Endothelial cell of umbilical vein (primary cell): ENCODE data around the gene CLNK. TPM values are rescaled to one million over a fixed set of nuclear protein-coding genes. Genes with fewer than 3 reads are reported as not detected.

ENCODE experiments used
- BruUV-seq: library from RNA; stranded (reverse); fragments of 400-500 nt; replicated peaks from 2 replicates; lab custom pipeline; 2021; lab: Mats Ljungman, UMichigan
- CTCF ChIA-PET: fragments of 300-600, 350-600 bp; sonication (Branson Sonifier 250); formaldehyde crosslinking; loops from one replicate; lab custom pipeline; 2021; ENCODE audit warnings: antibody characterized with exemption, inconsistent platforms; lab: Charles Lee
- POLR2A ChIA-PET: fragments of 300-600, 350-600 bp; sonication (Branson Sonifier 250); formaldehyde crosslinking; loops from one replicate; lab custom pipeline; 2021; ENCODE audit warnings: antibody characterized with exemption, inconsistent platforms; lab: Charles Lee
- DNase-seq: peaks from one replicate; pipeline ENCODE4 v3.0.0-alpha.2; 2011; ENCODE audit warnings: low read depth, low spot score
- FAIRE-seq: peaks from 2 replicates; lab custom pipeline; 2011; peaks lifted over from hg19 to GRCh38; lab: Jason Lieb, UNC
- H2AFZ ChIP-seq: 2 replicates; pipeline ENCODE4 v1.6.0; 2012; ENCODE audit warnings: low read depth, low read length, control low read depth, inconsistent platforms
- H3K27ac ChIP-seq: 2 replicates; pipeline ENCODE4 v1.5.1; 2011; ENCODE audit warnings: low read depth, mild to moderate bottlenecking, control low read depth, low read length, moderate library complexity; ENCODE audit not compliant: insufficient read depth
- H3K27me3 ChIP-seq, 2 experiments: 2 replicates each; pipeline versions ENCODE4 v1.6.0 to v1.6.1; 2011; ENCODE audit warnings: low read length in 2 of 2, mixed read lengths in 1 of 2; ENCODE audit not compliant: control insufficient read depth in 2 of 2, insufficient read depth in 2 of 2
- H3K36me3 ChIP-seq, 2 experiments: 2 replicates in 1 of 2; 3 replicates in 1 of 2; pipeline ENCODE4 v1.5.1; 2011; ENCODE audit warnings: low read length in 2 of 2, mild to moderate bottlenecking in 1 of 2, moderate library complexity in 1 of 2; ENCODE audit not compliant: control insufficient read depth in 2 of 2, insufficient read depth in 2 of 2; ENCODE audit errors: extremely low read depth in 1 of 2
- H3K4me1 ChIP-seq: 3 replicates; pipeline ENCODE4 v1.5.1; 2011; ENCODE audit warnings: mild to moderate bottlenecking, low read length; ENCODE audit not compliant: control insufficient read depth, insufficient read depth; ENCODE audit errors: extremely low read depth
- H3K4me2 ChIP-seq: 2 replicates; pipeline ENCODE4 v1.6.1; 2011; ENCODE audit warnings: low read length, control low read depth, mixed read lengths; ENCODE audit not compliant: insufficient read depth
- H3K4me3 ChIP-seq, 3 experiments: fragments of 200-600 bp in 1 of 3; sonication (generic), shearing (Covaris generic) in 1 of 3; replicated peaks in 1 of 3; 2 replicates each; pipeline ENCODE4 v1.5.1; 2011 to 2016; ENCODE audit warnings: control low read depth in 3 of 3, low read length in 3 of 3, mild to moderate bottlenecking in 2 of 3, inconsistent platforms in 1 of 3, low read depth in 1 of 3, moderate library complexity in 1 of 3; ENCODE audit not compliant: insufficient read depth in 1 of 3
- H3K79me2 ChIP-seq: 2 replicates; pipeline ENCODE4 v1.6.0; 2012; ENCODE audit warnings: low read length, inconsistent platforms; ENCODE audit not compliant: control insufficient read depth, insufficient read depth
- H3K9ac ChIP-seq: replicated peaks from 2 replicates; pipeline ENCODE3; 2011; ENCODE audit warnings: low read length, control low read depth; ENCODE audit not compliant: insufficient read depth; ENCODE audit errors: extremely low read depth
- H3K9me1 ChIP-seq: replicated peaks from 3 replicates; pipeline ENCODE4 v1.6.0; 2011; ENCODE audit warnings: mild to moderate bottlenecking, low read length; ENCODE audit not compliant: control insufficient read depth, insufficient read depth; ENCODE audit errors: extremely low read depth
- H3K9me3 ChIP-seq: replicated peaks from 2 replicates; pipeline ENCODE4 v1.5.1; 2012; ENCODE audit warnings: low read length, inconsistent platforms; ENCODE audit not compliant: control insufficient read depth, insufficient read depth
- H4K20me1 ChIP-seq: replicated peaks from 2 replicates; pipeline ENCODE3; 2011; ENCODE audit warnings: mild to moderate bottlenecking, low read length; ENCODE audit not compliant: control insufficient read depth, insufficient read depth; ENCODE audit errors: extremely low read depth
- EZH2 ChIP-seq: IDR thresholded peaks from 2 replicates; pipeline ENCODE4 v1.6.1; 2012; ENCODE audit warnings: borderline replicate concordance, low read depth, mild to moderate bottlenecking, moderate library complexity, low read length, inconsistent platforms; ENCODE audit not compliant: severe bottlenecking
- FOS ChIP-seq: IDR thresholded peaks from 2 replicates; pipeline ENCODE4 v1.6.1; 2011; ENCODE audit warnings: mild to moderate bottlenecking, low read length, moderate library complexity, borderline replicate concordance; ENCODE audit not compliant: insufficient read depth
- GATA2 ChIP-seq: IDR thresholded peaks from 2 replicates; pipeline ENCODE4 v1.7.0; 2011; ENCODE audit warnings: low read depth, mild to moderate bottlenecking, moderate library complexity, mixed read lengths, low read length; ENCODE audit not compliant: insufficient read length, insufficient read depth
- JUN ChIP-seq: IDR thresholded peaks from 2 replicates; pipeline ENCODE4 v1.6.1; 2011; ENCODE audit warnings: borderline replicate concordance, low read depth; ENCODE audit not compliant: insufficient read length, insufficient read depth
- MYC ChIP-seq: IDR thresholded peaks from one replicate; pipeline ENCODE4 v1.6.1; 2011; ENCODE audit warnings: mild to moderate bottlenecking, low read depth, low read length
- POLR2A ChIP-seq: IDR thresholded peaks from 2 replicates; pipeline ENCODE4 v1.6.1; 2012; ENCODE audit warnings: low read depth, mild to moderate bottlenecking, control low read depth, low read length
- POLR2AphosphoS5 ChIP-seq: IDR thresholded peaks from 2 replicates; pipeline ENCODE4 v1.6.1; 2012; ENCODE audit warnings: low read depth, mild to moderate bottlenecking, control low read depth, low read length, moderate library complexity; ENCODE audit not compliant: insufficient read depth
- dilution Hi-C: fragments of 300-500 bp; cut with MboI; formaldehyde crosslinking; loops from one replicate; pipeline ENCODE4 v1.15.0; 2019; ENCODE audit warnings: low sequenced_read_pairs; ENCODE audit not compliant: extremely low pct_ligation_motif_present
- intact Hi-C: fragments of 100-400 bp; cut with micrococcal nuclease; formaldehyde crosslinking; loops from one replicate; pipeline ENCODE4 v1.10.0; 2022
- polyA plus RNA-seq, 4 experiments: library from polyadenylated mRNA; depleted of rRNA in 3 of 4; stranded (reverse) in 3 of 4; unstranded in 1 of 4; fragments of >200 nt; gene quantifications; 2 replicates each; pipeline versions ENCODE4 v1.2.1 to v1.2.3, GENCODE V29; 2011 to 2012; ENCODE audit warnings: missing spikeins in 1 of 4
- total RNA-seq: library from RNA; stranded (reverse); gene quantifications from 2 replicates; pipeline ENCODE4 v1.2.3, GENCODE V29; 2021
- TF ChIP-seq, protein P1 (sequence below): IDR thresholded peaks from 2 replicates; pipeline ENCODE4 v1.6.1; 2011; ENCODE audit not compliant: insufficient read depth, insufficient read length
- TF ChIP-seq, protein P2 (sequence below), 2 donors: IDR thresholded peaks; 1 replicate in 1 of 2; 2 replicates in 1 of 2; pipeline ENCODE4 v1.5.1; 2011; ENCODE audit warnings: low read length in 2 of 2, mild to moderate bottlenecking in 2 of 2, moderate library complexity in 2 of 2, control low read depth in 1 of 2, inconsistent platforms in 1 of 2, low read depth in 1 of 2; ENCODE audit not compliant: insufficient read depth in 1 of 2; ENCODE audit errors: extremely low read depth in 1 of 2

CLNK gene
- total and polyA plus RNA-seq, 2 donors (not counting 3 experiments of a cell fraction or from before 2014, with no cell fraction given): not detected

GRCh38 chr4:10480616-10481015 lies 204.0 kb downstream of the CLNK start:
- Histone ChIP-seq H3K27me3 (peaks cover 0 to 2% of the 10 kb centered on the region in 2 experiments), H4K20me1 (no peaks in the 10 kb centered on the region), H3K4me3 (no peak overlapping the region), H3K4me2 (no peak overlapping the region), H3K27ac (no peak overlapping the region), H3K9me1 (no peaks in the 10 kb centered on the region), H3K79me2 (no peaks in the 10 kb centered on the region), H3K36me3 (no peaks in the 10 kb centered on the region), H2AFZ (no peak overlapping the region), H3K4me1 (no peaks in the 10 kb centered on the region), H3K9me3 (no peaks in the 10 kb centered on the region), H3K9ac (no peak overlapping the region)
- DNase-seq: no peak
- no peak for FAIRE-seq
- ChIA-PET POLR2A (no interaction called here), CTCF (interaction anchor here (1.3 to 1.4 kb wide), 2 partner anchors 16 to 19 kb away, joined by 3 read pairs; no protein-coding TSS in a partner anchor)
- dilution Hi-C loops: no loop called here
- no TSS peak for BruUV-seq
- intact Hi-C loops: no loop called here
- TF ChIP-seq FOS (no peak), EZH2 (no peak), MYC (no peak), POLR2AphosphoS5 (no peak), POLR2A (no peak), GATA2 (no peak), JUN (no peak)
- TF ChIP-seq, protein P1, sequence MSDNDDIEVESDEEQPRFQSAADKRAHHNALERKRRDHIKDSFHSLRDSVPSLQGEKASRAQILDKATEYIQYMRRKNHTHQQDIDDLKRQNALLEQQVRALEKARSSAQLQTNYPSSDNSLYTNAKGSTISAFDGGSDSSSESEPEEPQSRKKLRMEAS: no peak
- TF ChIP-seq, protein P2, sequence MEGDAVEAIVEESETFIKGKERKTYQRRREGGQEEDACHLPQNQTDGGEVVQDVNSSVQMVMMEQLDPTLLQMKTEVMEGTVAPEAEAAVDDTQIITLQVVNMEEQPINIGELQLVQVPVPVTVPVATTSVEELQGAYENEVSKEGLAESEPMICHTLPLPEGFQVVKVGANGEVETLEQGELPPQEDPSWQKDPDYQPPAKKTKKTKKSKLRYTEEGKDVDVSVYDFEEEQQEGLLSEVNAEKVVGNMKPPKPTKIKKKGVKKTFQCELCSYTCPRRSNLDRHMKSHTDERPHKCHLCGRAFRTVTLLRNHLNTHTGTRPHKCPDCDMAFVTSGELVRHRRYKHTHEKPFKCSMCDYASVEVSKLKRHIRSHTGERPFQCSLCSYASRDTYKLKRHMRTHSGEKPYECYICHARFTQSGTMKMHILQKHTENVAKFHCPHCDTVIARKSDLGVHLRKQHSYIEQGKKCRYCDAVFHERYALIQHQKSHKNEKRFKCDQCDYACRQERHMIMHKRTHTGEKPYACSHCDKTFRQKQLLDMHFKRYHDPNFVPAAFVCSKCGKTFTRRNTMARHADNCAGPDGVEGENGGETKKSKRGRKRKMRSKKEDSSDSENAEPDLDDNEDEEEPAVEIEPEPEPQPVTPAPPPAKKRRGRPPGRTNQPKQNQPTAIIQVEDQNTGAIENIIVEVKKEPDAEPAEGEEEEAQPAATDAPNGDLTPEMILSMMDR (IDR thresholded peaks at IDR 0.05; ENCODE audit: extremely low read depth in 1 of 2, insufficient read depth in 1 of 2, low read depth in 1 of 2, low read length in 2 of 2): no peak
